ENCODE data around the gene TRDN. TPM values are rescaled to one million over a fixed set of nuclear protein-coding genes. Genes with fewer than 3 reads are reported as not detected.
A peak's percentile ranks its signal among the peaks of the same experiment; 100 is the strongest.
"Not testable (repeated sequence)": the region's sequence is repeated elsewhere in the genome, so short reads cannot be mapped to it uniquely, and the experiment has no call there.

Gene TRDN
- total RNA-seq, 5 donors from 2014 or later (not counting 1 experiment from before 2014, with no cell fraction given) = not detected

- H3K27ac ChIP-seq (ENCODE audit: low read length) = no peak overlapping the region
- ATAC-seq (replicated peaks in 1 of 4) (no peak), DNase-seq (peak in 1 of 35 experiments; percentile 4)
- no CpG with 5 or more reads among the region's 2 CpGs for WGBS (ENCODE audit: insufficient coverage)
- no peak overlapping the region for H3K4me3 ChIP-seq (ENCODE audit: control insufficient read depth in 1 of 2, extremely low read depth in 1 of 2, low read length in 1 of 2)
- Mint-ChIP-seq H3K27me3 (no peaks in the 10 kb centered on the region), H3K27ac (no peak overlapping the region), H3K9me3 (peaks cover 5 to 9% (median 6%) of the 10 kb centered on the region in 3 donors), H3K4me1 (no peaks in the 10 kb centered on the region), H3K36me3 (no peaks in the 10 kb centered on the region), H3K4me3 (no peak overlapping the region)
- H3K27me3 ChIP-seq (replicated peaks in 1 of 2; ENCODE audit: control insufficient read depth in 2 of 2, extremely low read depth in 1 of 2, insufficient read depth in 2 of 2, low read length in 1 of 2) = no peaks in the 10 kb centered on the region
- ChIA-PET POLR2A (no interaction called here), CTCF (no interaction called here)
- H3K9me3 ChIP-seq = no peaks in the 10 kb centered on the region
- H3K36me3 ChIP-seq (ENCODE audit: control insufficient read depth in 2 of 2, extremely low read depth in 1 of 2, insufficient read depth in 1 of 2, low read length in 1 of 2) = no peaks in the 10 kb centered on the region
- no peaks in the 10 kb centered on the region for H3K4me1 ChIP-seq (ENCODE audit: control insufficient read depth in 1 of 2, extremely low read depth in 1 of 2, insufficient read depth in 2 of 2, low read length in 2 of 2)
These were observed 319.9 kb downstream of the TRDN start for GRCh38 chr6:123316733-123317323.

GRCh38 chr6:123314459-123314858, 322.3 kb downstream of the TRDN start:
- H3K27ac ChIP-seq (ENCODE audit: low read length); H3K4me1 ChIP-seq (ENCODE audit: control insufficient read depth in 1 of 2, extremely low read depth in 1 of 2, insufficient read depth in 2 of 2, low read length in 2 of 2); DNase-seq; H3K9me3 ChIP-seq; H3K27me3 ChIP-seq (replicated peaks in 1 of 2; ENCODE audit: control insufficient read depth in 2 of 2, extremely low read depth in 1 of 2, insufficient read depth in 2 of 2, low read length in 1 of 2); H3K36me3 Mint-ChIP-seq; H3K36me3 ChIP-seq (ENCODE audit: control insufficient read depth in 2 of 2, extremely low read depth in 1 of 2, insufficient read depth in 1 of 2, low read length in 1 of 2); H3K4me1 Mint-ChIP-seq; H3K9me3 Mint-ChIP-seq; H3K27ac Mint-ChIP-seq; ATAC-seq (replicated peaks in 1 of 4); CTCF ChIA-PET; POLR2A ChIA-PET; H3K4me3 Mint-ChIP-seq; H3K4me3 ChIP-seq (ENCODE audit: control insufficient read depth in 1 of 2, extremely low read depth in 1 of 2, low read length in 1 of 2); H3K27me3 Mint-ChIP-seq: not testable (repeated sequence)
- no CpG with 5 or more reads among the region's 2 CpGs for WGBS (ENCODE audit: insufficient coverage)

GRCh38 chr6:123309130-123309529, 327.6 kb downstream of the TRDN start:
- Mint-ChIP-seq H3K9me3 (peaks cover 0 to 5% (median 5%) of the 10 kb centered on the region in 3 donors), H3K4me3 (no peak overlapping the region), H3K4me1 (no peaks in the 10 kb centered on the region), H3K27me3 (no peaks in the 10 kb centered on the region), H3K36me3 (no peaks in the 10 kb centered on the region), H3K27ac (no peak overlapping the region)
- ChIA-PET CTCF (no interaction called here), POLR2A (no interaction called here)
- 31% methylated on average over 1 of the region's 1 CpG for WGBS (ENCODE audit: insufficient coverage)
- H3K9me3 ChIP-seq = no peaks in the 10 kb centered on the region
- no peak overlapping the region for H3K27ac ChIP-seq (ENCODE audit: low read length)
- H3K36me3 ChIP-seq (ENCODE audit: control insufficient read depth in 2 of 2, extremely low read depth in 1 of 2, insufficient read depth in 1 of 2, low read length in 1 of 2) = no peaks in the 10 kb centered on the region
- no peak for ATAC-seq (replicated peaks in 1 of 4)
- H3K4me1 ChIP-seq (ENCODE audit: control insufficient read depth in 1 of 2, extremely low read depth in 1 of 2, insufficient read depth in 2 of 2, low read length in 2 of 2) = no peaks in the 10 kb centered on the region
- no peak overlapping the region for H3K4me3 ChIP-seq (ENCODE audit: control insufficient read depth in 1 of 2, extremely low read depth in 1 of 2, low read length in 1 of 2)
- no peaks in the 10 kb centered on the region for H3K27me3 ChIP-seq (replicated peaks in 1 of 2; ENCODE audit: control insufficient read depth in 2 of 2, extremely low read depth in 1 of 2, insufficient read depth in 2 of 2, low read length in 1 of 2)
- no peak for DNase-seq

- peaks cover 0 to 7% (median 0%) of the 10 kb centered on the region in 3 donors for H3K9me3 Mint-ChIP-seq
- no peak overlapping the region for H3K4me3 Mint-ChIP-seq
- no peaks in the 10 kb centered on the region for H3K27me3 Mint-ChIP-seq
These were observed 330.4 kb downstream of the TRDN start for GRCh38 chr6:123306334-123306733.

GRCh38 chr6:123295672-123296071, 341.1 kb downstream of the TRDN start:
- no peak overlapping the region for H3K27ac Mint-ChIP-seq
- H3K4me1 Mint-ChIP-seq = no peaks in the 10 kb centered on the region
- Histone ChIP-seq H3K4me1 (ENCODE audit: control insufficient read depth in 1 of 2, extremely low read depth in 1 of 2, insufficient read depth in 2 of 2, low read length in 2 of 2) (no peaks in the 10 kb centered on the region), H3K9me3 (no peaks in the 10 kb centered on the region), H3K36me3 (ENCODE audit: control insufficient read depth in 2 of 2, extremely low read depth in 1 of 2, insufficient read depth in 1 of 2, low read length in 1 of 2) (no peaks in the 10 kb centered on the region), H3K4me3 (ENCODE audit: control insufficient read depth in 1 of 2, extremely low read depth in 1 of 2, low read length in 1 of 2) (no peak overlapping the region), H3K27me3 (replicated peaks in 1 of 2; ENCODE audit: control insufficient read depth in 2 of 2, extremely low read depth in 1 of 2, insufficient read depth in 2 of 2, low read length in 1 of 2) (no peaks in the 10 kb centered on the region), H3K27ac (ENCODE audit: low read length) (no peak overlapping the region)
- ATAC-seq (replicated peaks in 1 of 4) = no peak
- no peak overlapping the region for H3K4me3 Mint-ChIP-seq
- ChIA-PET CTCF (no interaction called here), POLR2A (no interaction called here)
- H3K9me3 Mint-ChIP-seq = peaks cover 3 to 9% (median 4%) of the 10 kb centered on the region in 3 donors
- no peaks in the 10 kb centered on the region for H3K36me3 Mint-ChIP-seq
- 100% methylated on average over 2 of the region's 8 CpGs for WGBS (ENCODE audit: insufficient coverage)
- no peaks in the 10 kb centered on the region for H3K27me3 Mint-ChIP-seq
- no peak for DNase-seq

More at GRCh38 chr6:123306334-123306733, 330.4 kb downstream of the TRDN start:
- DNase-seq = no peak
- Mint-ChIP-seq H3K36me3 (no peaks in the 10 kb centered on the region), H3K27ac (no peak overlapping the region), H3K4me1 (no peaks in the 10 kb centered on the region)
- Histone ChIP-seq H3K9me3 (no peaks in the 10 kb centered on the region), H3K27ac (ENCODE audit: low read length) (no peak overlapping the region), H3K27me3 (replicated peaks in 1 of 2; ENCODE audit: control insufficient read depth in 2 of 2, extremely low read depth in 1 of 2, insufficient read depth in 2 of 2, low read length in 1 of 2) (no peaks in the 10 kb centered on the region), H3K36me3 (ENCODE audit: control insufficient read depth in 2 of 2, extremely low read depth in 1 of 2, insufficient read depth in 1 of 2, low read length in 1 of 2) (no peaks in the 10 kb centered on the region), H3K4me3 (ENCODE audit: control insufficient read depth in 1 of 2, extremely low read depth in 1 of 2, low read length in 1 of 2) (no peak overlapping the region), H3K4me1 (ENCODE audit: control insufficient read depth in 1 of 2, extremely low read depth in 1 of 2, insufficient read depth in 2 of 2, low read length in 2 of 2) (no peaks in the 10 kb centered on the region)
- ATAC-seq (replicated peaks in 1 of 4) = no peak
- CTCF ChIA-PET = no interaction called here
- 67% methylated on average over 2 of the region's 2 CpGs for WGBS (ENCODE audit: insufficient coverage)
- POLR2A ChIA-PET = no interaction called here

GRCh38 chr6:123295181-123295580, 341.6 kb downstream of the TRDN start:
- Mint-ChIP-seq H3K27me3 (no peaks in the 10 kb centered on the region), H3K27ac (no peak overlapping the region), H3K36me3 (no peaks in the 10 kb centered on the region), H3K9me3 (peaks cover 3 to 9% (median 4%) of the 10 kb centered on the region in 3 donors), H3K4me1 (no peaks in the 10 kb centered on the region), H3K4me3 (no peak overlapping the region)
- no peaks in the 10 kb centered on the region for H3K9me3 ChIP-seq
- CTCF ChIA-PET = no interaction called here
- ATAC-seq (replicated peaks in 1 of 4) (no peak), DNase-seq (no peak)
- 100% methylated on average over 1 of the region's 1 CpG for WGBS (ENCODE audit: insufficient coverage)
- no peaks in the 10 kb centered on the region for H3K4me1 ChIP-seq (ENCODE audit: control insufficient read depth in 1 of 2, extremely low read depth in 1 of 2, insufficient read depth in 2 of 2, low read length in 2 of 2)
- no peak overlapping the region for H3K27ac ChIP-seq (ENCODE audit: low read length)
- H3K4me3 ChIP-seq (ENCODE audit: control insufficient read depth in 1 of 2, extremely low read depth in 1 of 2, low read length in 1 of 2) = no peak overlapping the region
- no peaks in the 10 kb centered on the region for H3K27me3 ChIP-seq (replicated peaks in 1 of 2; ENCODE audit: control insufficient read depth in 2 of 2, extremely low read depth in 1 of 2, insufficient read depth in 2 of 2, low read length in 1 of 2)
- H3K36me3 ChIP-seq (ENCODE audit: control insufficient read depth in 2 of 2, extremely low read depth in 1 of 2, insufficient read depth in 1 of 2, low read length in 1 of 2) = no peaks in the 10 kb centered on the region
- POLR2A ChIA-PET = no interaction called here

- H3K36me3 Mint-ChIP-seq = no peaks in the 10 kb centered on the region
- H3K4me1 Mint-ChIP-seq = no peaks in the 10 kb centered on the region
- no peaks in the 10 kb centered on the region for H3K4me1 ChIP-seq (ENCODE audit: control insufficient read depth in 1 of 2, extremely low read depth in 1 of 2, insufficient read depth in 2 of 2, low read length in 2 of 2)
- WGBS (ENCODE audit: insufficient coverage) = no CpG with 5 or more reads among the region's 1 CpG
- no peak overlapping the region for H3K27ac Mint-ChIP-seq
- no peaks in the 10 kb centered on the region for H3K27me3 ChIP-seq (replicated peaks in 1 of 2; ENCODE audit: control insufficient read depth in 2 of 2, extremely low read depth in 1 of 2, insufficient read depth in 2 of 2, low read length in 1 of 2)
- H3K9me3 ChIP-seq = no peaks in the 10 kb centered on the region
- H3K36me3 ChIP-seq (ENCODE audit: control insufficient read depth in 2 of 2, extremely low read depth in 1 of 2, insufficient read depth in 1 of 2, low read length in 1 of 2) = no peaks in the 10 kb centered on the region
- ChIA-PET CTCF (no interaction called here), POLR2A (no interaction called here)
- DNase-seq = no peak
- peaks cover 3 to 6% (median 4%) of the 10 kb centered on the region in 3 donors for H3K9me3 Mint-ChIP-seq
- no peak overlapping the region for H3K27ac ChIP-seq (ENCODE audit: low read length)
- no peak overlapping the region for H3K4me3 ChIP-seq (ENCODE audit: control insufficient read depth in 1 of 2, extremely low read depth in 1 of 2, low read length in 1 of 2)
- no peak for ATAC-seq (replicated peaks in 1 of 4)
- no peak overlapping the region for H3K4me3 Mint-ChIP-seq
- H3K27me3 Mint-ChIP-seq = no peaks in the 10 kb centered on the region
These were observed 348.1 kb downstream of the TRDN start for GRCh38 chr6:123288649-123289048.
